ENCODE results near the gene EPHA7.

Gene EPHA7

GRCh38 chr6:93407186-93407585 lies 12.2 kb downstream of the EPHA7 start:
- no peaks in the 10 kb centered on the region for H3K9me3 ChIP-seq (ENCODE audit: control insufficient read depth, insufficient read depth, low read length)
- no peaks in the 10 kb centered on the region for H4K20me1 ChIP-seq (ENCODE audit: control insufficient read depth, insufficient read depth, low read depth, low read length)
- H3K27me3 ChIP-seq (ENCODE audit: control insufficient read depth, low read length) = no peaks in the 10 kb centered on the region
- TF ChIP-seq CTCF (IDR thresholded peaks at IDR 0.05; ENCODE audit: low read depth, low read length, poor library complexity, severe bottlenecking) = no peak
- TF ChIP-seq EZH2phosphoT487 (IDR thresholded peaks at IDR 0.05; ENCODE audit: borderline replicate concordance, low read length) = no peak
- no peaks in the 10 kb centered on the region for H3K36me3 ChIP-seq (ENCODE audit: control insufficient read depth, low read length)
- no peak overlapping the region for H3K4me2 ChIP-seq (ENCODE audit: low read length)
- H3F3A ChIP-seq (ENCODE audit: control insufficient read depth, insufficient read depth) = no peaks in the 10 kb centered on the region
- H3K27ac ChIP-seq (ENCODE audit: low read depth, low read length) = no peak overlapping the region
- no peaks in the 10 kb centered on the region for H3K9me2 ChIP-seq (replicated peaks; ENCODE audit: control insufficient read depth, low read length)
- no peak overlapping the region for H3K4me3 ChIP-seq (ENCODE audit: low read length)
- no peaks in the 10 kb centered on the region for H3K79me2 ChIP-seq (ENCODE audit: control insufficient read depth, low read length)
- H3K4me1 ChIP-seq (ENCODE audit: control insufficient read depth, low read length) = no peaks in the 10 kb centered on the region

GRCh38 chr6:93403390-93403789 lies 16.0 kb downstream of the EPHA7 start:
- no peak for TF ChIP-seq EZH2phosphoT487 (IDR thresholded peaks at IDR 0.05; ENCODE audit: borderline replicate concordance, low read length)
- no peak for TF ChIP-seq CTCF (IDR thresholded peaks at IDR 0.05; ENCODE audit: low read depth, low read length, poor library complexity, severe bottlenecking)
- no peaks in the 10 kb centered on the region for H3K36me3 ChIP-seq (ENCODE audit: control insufficient read depth, low read length)
- no peaks in the 10 kb centered on the region for H4K20me1 ChIP-seq (ENCODE audit: control insufficient read depth, insufficient read depth, low read depth, low read length)
- no peaks in the 10 kb centered on the region for H3F3A ChIP-seq (ENCODE audit: control insufficient read depth, insufficient read depth)
- H3K4me2 ChIP-seq (ENCODE audit: low read length) = no peak overlapping the region
- no peak overlapping the region for H3K4me3 ChIP-seq (ENCODE audit: low read length)
- no peaks in the 10 kb centered on the region for H3K9me3 ChIP-seq (ENCODE audit: control insufficient read depth, insufficient read depth, low read length)
- H3K79me2 ChIP-seq (ENCODE audit: control insufficient read depth, low read length) = no peaks in the 10 kb centered on the region
- H3K4me1 ChIP-seq (ENCODE audit: control insufficient read depth, low read length) = no peaks in the 10 kb centered on the region
- no peaks in the 10 kb centered on the region for H3K9me2 ChIP-seq (replicated peaks; ENCODE audit: control insufficient read depth, low read length)
- no peak overlapping the region for H3K27ac ChIP-seq (ENCODE audit: low read depth, low read length)
- H3K27me3 ChIP-seq (ENCODE audit: control insufficient read depth, low read length) = no peaks in the 10 kb centered on the region

- no peaks in the 10 kb centered on the region for H3K9me3 ChIP-seq (ENCODE audit: control insufficient read depth, insufficient read depth, low read length)
- no peak overlapping the region for H3K4me3 ChIP-seq (ENCODE audit: low read length)
- H3K27me3 ChIP-seq (ENCODE audit: control insufficient read depth, low read length) = no peaks in the 10 kb centered on the region
- no peaks in the 10 kb centered on the region for H3F3A ChIP-seq (ENCODE audit: control insufficient read depth, insufficient read depth)
- no peaks in the 10 kb centered on the region for H3K36me3 ChIP-seq (ENCODE audit: control insufficient read depth, low read length)
- H3K4me1 ChIP-seq (ENCODE audit: control insufficient read depth, low read length) = no peaks in the 10 kb centered on the region
- no peaks in the 10 kb centered on the region for H3K79me2 ChIP-seq (ENCODE audit: control insufficient read depth, low read length)
- H3K27ac ChIP-seq (ENCODE audit: low read depth, low read length) = no peak overlapping the region
- H3K4me2 ChIP-seq (ENCODE audit: low read length) = no peak overlapping the region
- no peaks in the 10 kb centered on the region for H3K9me2 ChIP-seq (replicated peaks; ENCODE audit: control insufficient read depth, low read length)
- TF ChIP-seq EZH2phosphoT487 (IDR thresholded peaks at IDR 0.05; ENCODE audit: borderline replicate concordance, low read length) (no peak), CTCF (IDR thresholded peaks at IDR 0.05; ENCODE audit: low read depth, low read length, poor library complexity, severe bottlenecking) (no peak)
- no peaks in the 10 kb centered on the region for H4K20me1 ChIP-seq (ENCODE audit: control insufficient read depth, insufficient read depth, low read depth, low read length)
These were observed 20.6 kb downstream of the EPHA7 start for GRCh38 chr6:93398723-93399122.

GRCh38 chr6:93394471-93394870 lies 24.9 kb downstream of the EPHA7 start:
- Histone ChIP-seq H3F3A (ENCODE audit: control insufficient read depth, insufficient read depth) (no peaks in the 10 kb centered on the region), H3K9me3 (ENCODE audit: control insufficient read depth, insufficient read depth, low read length) (no peaks in the 10 kb centered on the region), H3K27ac (ENCODE audit: low read depth, low read length) (no peak overlapping the region), H3K36me3 (ENCODE audit: control insufficient read depth, low read length) (no peaks in the 10 kb centered on the region), H3K27me3 (ENCODE audit: control insufficient read depth, low read length) (no peaks in the 10 kb centered on the region), H4K20me1 (ENCODE audit: control insufficient read depth, insufficient read depth, low read depth, low read length) (no peaks in the 10 kb centered on the region), H3K4me1 (ENCODE audit: control insufficient read depth, low read length) (no peaks in the 10 kb centered on the region), H3K9me2 (replicated peaks; ENCODE audit: control insufficient read depth, low read length) (no peaks in the 10 kb centered on the region), H3K79me2 (ENCODE audit: control insufficient read depth, low read length) (no peaks in the 10 kb centered on the region), H3K4me3 (ENCODE audit: low read length) (no peak overlapping the region), H3K4me2 (ENCODE audit: low read length) (no peak overlapping the region)
- TF ChIP-seq EZH2phosphoT487 (IDR thresholded peaks at IDR 0.05; ENCODE audit: borderline replicate concordance, low read length) (no peak), CTCF (IDR thresholded peaks at IDR 0.05; ENCODE audit: low read depth, low read length, poor library complexity, severe bottlenecking) (no peak)

All from DOHH2 (cell line).